ENCODE measurements around the gene PCMTD2. TPM values are rescaled to one million over a fixed set of nuclear protein-coding genes. Genes with fewer than 3 reads are reported as not detected.

Gene PCMTD2
- polyA plus RNA-seq, 1 of the 3 experiments (the other 2 are of a cell fraction), result 50.7 TPM

DNA sequence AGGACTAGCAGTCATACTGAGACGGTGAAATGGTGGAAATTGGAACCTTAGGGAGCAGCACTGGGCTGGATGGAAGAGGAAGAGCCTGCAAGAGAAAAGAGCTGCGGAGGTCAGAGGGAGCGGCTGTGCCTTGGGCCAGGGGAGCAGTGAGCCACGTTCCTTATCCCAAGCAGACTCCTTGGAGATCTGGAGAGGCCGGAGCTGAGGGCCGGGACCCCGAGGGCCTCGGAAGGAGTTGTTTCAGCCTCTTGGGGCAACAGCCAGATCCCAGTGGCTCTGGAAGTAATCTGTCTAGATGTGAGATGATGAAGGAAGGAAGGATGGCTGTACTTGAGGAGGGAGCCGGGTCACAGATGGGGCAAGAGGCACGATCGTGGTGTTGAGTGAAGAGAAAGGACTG lies 16.1 kb downstream of the PCMTD2 start:
- TF ChIP-seq, protein P1, sequence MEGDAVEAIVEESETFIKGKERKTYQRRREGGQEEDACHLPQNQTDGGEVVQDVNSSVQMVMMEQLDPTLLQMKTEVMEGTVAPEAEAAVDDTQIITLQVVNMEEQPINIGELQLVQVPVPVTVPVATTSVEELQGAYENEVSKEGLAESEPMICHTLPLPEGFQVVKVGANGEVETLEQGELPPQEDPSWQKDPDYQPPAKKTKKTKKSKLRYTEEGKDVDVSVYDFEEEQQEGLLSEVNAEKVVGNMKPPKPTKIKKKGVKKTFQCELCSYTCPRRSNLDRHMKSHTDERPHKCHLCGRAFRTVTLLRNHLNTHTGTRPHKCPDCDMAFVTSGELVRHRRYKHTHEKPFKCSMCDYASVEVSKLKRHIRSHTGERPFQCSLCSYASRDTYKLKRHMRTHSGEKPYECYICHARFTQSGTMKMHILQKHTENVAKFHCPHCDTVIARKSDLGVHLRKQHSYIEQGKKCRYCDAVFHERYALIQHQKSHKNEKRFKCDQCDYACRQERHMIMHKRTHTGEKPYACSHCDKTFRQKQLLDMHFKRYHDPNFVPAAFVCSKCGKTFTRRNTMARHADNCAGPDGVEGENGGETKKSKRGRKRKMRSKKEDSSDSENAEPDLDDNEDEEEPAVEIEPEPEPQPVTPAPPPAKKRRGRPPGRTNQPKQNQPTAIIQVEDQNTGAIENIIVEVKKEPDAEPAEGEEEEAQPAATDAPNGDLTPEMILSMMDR (IDR thresholded peaks at IDR 0.05), result no peak
- no peaks in the 10 kb centered on the region for H3K9me2 ChIP-seq
- 95% methylated on average over 11 of the region's 11 CpGs for WGBS (ENCODE audit: low lambda C conversion rate)

DNA sequence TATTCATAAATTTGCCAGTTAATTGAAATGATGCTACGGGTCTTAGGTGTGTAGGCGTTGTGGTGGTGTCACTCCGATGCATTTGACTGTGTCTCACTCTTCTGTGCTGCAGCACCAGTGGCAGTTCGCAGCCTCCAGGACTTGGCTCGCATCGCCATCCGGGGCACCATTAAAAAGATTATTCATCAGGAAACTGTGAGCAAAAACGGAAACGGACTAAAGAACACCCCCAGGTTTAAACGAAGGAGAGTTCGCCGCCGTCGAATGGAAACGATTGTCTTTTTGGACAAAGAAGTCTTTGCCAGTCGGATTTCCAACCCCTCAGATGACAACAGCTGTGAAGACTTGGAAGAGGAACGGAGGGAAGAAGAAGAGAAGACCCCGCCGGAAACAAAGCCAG lies 17.6 kb downstream of the PCMTD2 start:
- H3K9me3 ChIP-seq, result no peaks in the 10 kb centered on the region
- no peaks in the 10 kb centered on the region for H3K9me2 ChIP-seq
- no peaks in the 10 kb centered on the region for H3K79me2 ChIP-seq (ENCODE audit: insufficient read depth)
- no peak overlapping the region for H2AFZ ChIP-seq (ENCODE audit: low read depth)
- H3K4me1 ChIP-seq (ENCODE audit: control insufficient read depth in 1 of 2, insufficient read depth in 2 of 2, low read depth in 1 of 2, low read length in 1 of 2), result no peaks in the 10 kb centered on the region; a peak in 1 of 4 replicates
- H3K4me3 ChIP-seq (ENCODE audit: low read depth in 2 of 2, low read length in 1 of 2), result no peak overlapping the region
- 95% methylated on average over 19 of the region's 19 CpGs for WGBS (ENCODE audit: low lambda C conversion rate)
- peaks cover 17 to 29% of the 10 kb centered on the region in 2 experiments for H3K36me3 ChIP-seq (replicated peaks in 1 of 2; ENCODE audit: control insufficient read depth in 1 of 2, insufficient read depth in 2 of 2, low read length in 1 of 2)
- H4K20me1 ChIP-seq (ENCODE audit: insufficient read depth), result no peaks in the 10 kb centered on the region
- POLR2A ChIA-PET, result no interaction called here
- H3K27ac ChIP-seq (ENCODE audit: low read depth in 2 of 2, low read length in 1 of 2), result no peak overlapping the region
- H3K4me2 ChIP-seq, result no peak overlapping the region
- DNase-seq, result no peak
- H3K9ac ChIP-seq, result no peak overlapping the region
- H3K27me3 ChIP-seq (ENCODE audit: insufficient read depth), result no peaks in the 10 kb centered on the region
- CTCF ChIA-PET, result no interaction called here
- peaks cover 9% of the 10 kb centered on the region for H3F3A ChIP-seq (replicated peaks; ENCODE audit: insufficient read depth)
- TF ChIP-seq JUND (IDR thresholded peaks at IDR 0.05) (no peak), POLR2AphosphoS5 (IDR thresholded peaks at IDR 0.05; ENCODE audit: low read depth, low read length) (no peak), MXI1 (IDR thresholded peaks at IDR 0.05; ENCODE audit: low read depth, low read length) (no peak), RFX5 (IDR thresholded peaks at IDR 0.05; ENCODE audit: low read length) (no peak), FOXM1 (IDR thresholded peaks at IDR 0.05; ENCODE audit: low read depth) (no peak), TCF12 (IDR thresholded peaks at IDR 0.05) (no peak), FOXJ3 (CRISPR knock-in tag; IDR thresholded peaks at IDR 0.05) (no peak), YY1 (IDR thresholded peaks at IDR 0.05; ENCODE audit: low read depth) (no peak), SMC3 (IDR thresholded peaks at IDR 0.05; ENCODE audit: low read depth, low read length) (no peak), MEF2A (IDR thresholded peaks at IDR 0.05; ENCODE audit: borderline replicate concordance, low read depth) (no peak), RCOR1 (IDR thresholded peaks at IDR 0.05; ENCODE audit: low read length) (no peak)
- TF ChIP-seq, protein P2, sequence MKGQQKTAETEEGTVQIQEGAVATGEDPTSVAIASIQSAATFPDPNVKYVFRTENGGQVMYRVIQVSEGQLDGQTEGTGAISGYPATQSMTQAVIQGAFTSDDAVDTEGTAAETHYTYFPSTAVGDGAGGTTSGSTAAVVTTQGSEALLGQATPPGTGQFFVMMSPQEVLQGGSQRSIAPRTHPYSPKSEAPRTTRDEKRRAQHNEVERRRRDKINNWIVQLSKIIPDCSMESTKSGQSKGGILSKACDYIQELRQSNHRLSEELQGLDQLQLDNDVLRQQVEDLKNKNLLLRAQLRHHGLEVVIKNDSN (IDR thresholded peaks at IDR 0.05; ENCODE audit: borderline replicate concordance, low read depth), result no peak
- TF ChIP-seq, protein P3, sequence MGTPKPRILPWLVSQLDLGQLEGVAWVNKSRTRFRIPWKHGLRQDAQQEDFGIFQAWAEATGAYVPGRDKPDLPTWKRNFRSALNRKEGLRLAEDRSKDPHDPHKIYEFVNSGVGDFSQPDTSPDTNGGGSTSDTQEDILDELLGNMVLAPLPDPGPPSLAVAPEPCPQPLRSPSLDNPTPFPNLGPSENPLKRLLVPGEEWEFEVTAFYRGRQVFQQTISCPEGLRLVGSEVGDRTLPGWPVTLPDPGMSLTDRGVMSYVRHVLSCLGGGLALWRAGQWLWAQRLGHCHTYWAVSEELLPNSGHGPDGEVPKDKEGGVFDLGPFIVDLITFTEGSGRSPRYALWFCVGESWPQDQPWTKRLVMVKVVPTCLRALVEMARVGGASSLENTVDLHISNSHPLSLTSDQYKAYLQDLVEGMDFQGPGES (IDR thresholded peaks at IDR 0.05; ENCODE audit: low read depth, low read length), result no peak

More for the DNA sequence above, 16.1 kb downstream of the PCMTD2 start:
- ChIA-PET POLR2A (no interaction called here), CTCF (no interaction called here)
- Histone ChIP-seq H4K20me1 (ENCODE audit: insufficient read depth) (no peaks in the 10 kb centered on the region), H3K9me3 (no peaks in the 10 kb centered on the region), H3K27ac (ENCODE audit: low read depth in 2 of 2, low read length in 1 of 2) (no peak overlapping the region; a peak in 1 of 4 replicates), H3K36me3 (replicated peaks in 1 of 2; ENCODE audit: control insufficient read depth in 1 of 2, insufficient read depth in 2 of 2, low read length in 1 of 2) (peaks cover 26 to 33% of the 10 kb centered on the region in 2 experiments), H3K4me1 (ENCODE audit: control insufficient read depth in 1 of 2, insufficient read depth in 2 of 2, low read depth in 1 of 2, low read length in 1 of 2) (no peaks in the 10 kb centered on the region; a peak in 2 of 4 replicates), H3K4me3 (ENCODE audit: low read depth in 2 of 2, low read length in 1 of 2) (no peak overlapping the region), H2AFZ (ENCODE audit: low read depth) (no peak overlapping the region), H3K27me3 (ENCODE audit: insufficient read depth) (no peaks in the 10 kb centered on the region), H3K79me2 (ENCODE audit: insufficient read depth) (no peaks in the 10 kb centered on the region), H3K9ac (no peak overlapping the region), H3K4me2 (no peak overlapping the region), H3F3A (replicated peaks; ENCODE audit: insufficient read depth) (peaks cover 9% of the 10 kb centered on the region)
- DNase-seq, result no peak
